IMR-90 (cell line): ENCODE data around the gene TPM4. TPM values are rescaled to one million over a fixed set of nuclear protein-coding genes. Genes with fewer than 3 reads are reported as not detected.
A peak's percentile ranks its signal among the peaks of the same experiment; 100 is the strongest.

Experiments
- ATAC-seq: fragments of 200-7000 bp; cut with Tn5 transposase; 2 replicates; pipeline ENCODE4 v1.9.1; 2020; ENCODE audit warnings: low read depth, mild to moderate bottlenecking, moderate library complexity
- BruUV-seq: library from RNA; stranded (reverse); fragments of 400-500 nt; replicated peaks from 2 replicates; lab custom pipeline; 2021; lab: Mats Ljungman, UMichigan
- CTCF ChIA-PET: fragments of 300-600 bp; formaldehyde crosslinking; extraction: SDS; loops from one replicate; lab custom pipeline; 2021; ENCODE audit warnings: antibody characterized with exemption; lab: Yijun Ruan, JAX
- POLR2A ChIA-PET: fragments of 300-600 bp; sonication (Branson Sonifier 250); formaldehyde crosslinking; loops from one replicate; lab custom pipeline; 2022; ENCODE audit warnings: antibody characterized with exemption; ENCODE audit not compliant: unreplicated experiment; lab: Charles Lee
- DNase-seq: peaks from one replicate; pipeline ENCODE4 v3.0.0; 2013
- H2AFZ ChIP-seq: replicated peaks from 2 replicates; pipeline ENCODE3; 2013; ENCODE audit warnings: low read length, mild to moderate bottlenecking; ENCODE audit not compliant: poor library complexity
- H2AK5ac ChIP-seq: 2 replicates; pipeline ENCODE4 v1.6.1; 2013; ENCODE audit warnings: low read depth, low read length, inconsistent platforms
- H2AK9ac ChIP-seq: replicated peaks from 2 replicates; pipeline ENCODE3; 2013; ENCODE audit warnings: mild to moderate bottlenecking, low read depth, low read length, moderate library complexity; ENCODE audit not compliant: poor library complexity
- H2BK120ac ChIP-seq: 2 replicates; pipeline ENCODE4 v1.6.1; 2013; ENCODE audit warnings: low read depth, low read length, inconsistent platforms
- H2BK15ac ChIP-seq: 3 replicates; pipeline ENCODE4 v1.6.1; 2013; ENCODE audit warnings: low read depth, low read length, inconsistent platforms
- H2BK20ac ChIP-seq: 2 replicates; pipeline ENCODE4 v1.6.1; 2013; ENCODE audit warnings: low read depth, mild to moderate bottlenecking, inconsistent platforms, low read length, moderate library complexity
- H2BK5ac ChIP-seq: 2 replicates; pipeline ENCODE4 v1.6.1; 2013; ENCODE audit warnings: mild to moderate bottlenecking, low read depth, low read length, inconsistent platforms; ENCODE audit not compliant: poor library complexity, severe bottlenecking
- H3K14ac ChIP-seq: replicated peaks from 2 replicates; pipeline ENCODE4 v1.6.1; 2013; ENCODE audit warnings: low read depth, low read length, inconsistent platforms
- H3K18ac ChIP-seq: 2 replicates; pipeline ENCODE4 v1.6.1; 2013; ENCODE audit warnings: low read depth, low read length, control low read depth
- H3K23ac ChIP-seq: 2 replicates; pipeline ENCODE4 v1.6.1; 2013; ENCODE audit warnings: low read depth, low read length, inconsistent platforms
- H3K27ac ChIP-seq: 2 replicates; pipeline ENCODE4 v1.5.1; 2013; ENCODE audit warnings: mild to moderate bottlenecking, control low read depth, low read length; ENCODE audit not compliant: insufficient read depth
- H3K27me3 ChIP-seq: 2 replicates; pipeline ENCODE4 v1.6.1; 2013; ENCODE audit warnings: low read length; ENCODE audit not compliant: control insufficient read depth, insufficient read depth
- H3K36me3 ChIP-seq: 2 replicates; pipeline ENCODE4 v1.6.1; 2013; ENCODE audit warnings: low read length, mixed read lengths; ENCODE audit not compliant: control insufficient read depth, insufficient read depth
- H3K4ac ChIP-seq: 2 replicates; pipeline ENCODE4 v1.6.1; 2013; ENCODE audit warnings: low read depth, low read length, inconsistent platforms
- H3K4me1 ChIP-seq: 2 replicates; pipeline ENCODE4 v1.6.1; 2013; ENCODE audit warnings: low read length, mixed read lengths; ENCODE audit not compliant: control insufficient read depth, insufficient read depth
- H3K4me2 ChIP-seq: 2 replicates; pipeline ENCODE4 v1.6.1; 2013; ENCODE audit warnings: low read depth, mild to moderate bottlenecking, control low read depth, low read length, moderate library complexity
- H3K4me3 ChIP-seq: 2 replicates; pipeline ENCODE4 v1.5.1; 2013; ENCODE audit warnings: low read depth, mild to moderate bottlenecking, control low read depth, low read length, moderate library complexity; ENCODE audit not compliant: insufficient read depth
- H3K56ac ChIP-seq: 2 replicates; pipeline ENCODE4 v1.6.1; 2013; ENCODE audit warnings: low read length, inconsistent platforms; ENCODE audit not compliant: insufficient read depth; ENCODE audit errors: extremely low read depth
- H3K79me1 ChIP-seq, 2 experiments: 2 replicates each; pipeline ENCODE4 v1.6.1; 2013; ENCODE audit warnings: low read length in 2 of 2, inconsistent platforms in 1 of 2, low read depth in 1 of 2
- H3K9ac ChIP-seq: 2 replicates; pipeline ENCODE4 v1.6.1; 2013; ENCODE audit warnings: low read depth, low read length, control low read depth
- H3K9me1 ChIP-seq: 2 replicates; pipeline ENCODE4 v1.6.1; 2013; ENCODE audit warnings: low read length, inconsistent platforms; ENCODE audit not compliant: insufficient read depth
- H3K9me3 ChIP-seq: 2 replicates; pipeline ENCODE4 v1.6.1; 2013; ENCODE audit warnings: low read length; ENCODE audit not compliant: control insufficient read depth, insufficient read depth
- H4K20me1 ChIP-seq: 2 replicates; pipeline ENCODE4 v1.6.1; 2013; ENCODE audit warnings: low read length, inconsistent platforms; ENCODE audit not compliant: insufficient read depth
- H4K5ac ChIP-seq: 2 replicates; pipeline ENCODE4 v1.6.1; 2013; ENCODE audit warnings: mild to moderate bottlenecking, low read depth, low read length, control low read depth
- H4K8ac ChIP-seq, 2 experiments: 2 replicates each; pipeline ENCODE4 v1.6.1; 2013; ENCODE audit warnings: low read depth in 2 of 2, low read length in 2 of 2, control low read depth in 1 of 2, inconsistent platforms in 1 of 2
- H4K91ac ChIP-seq: 2 replicates; pipeline ENCODE4 v1.6.1; 2013; ENCODE audit warnings: low read depth, low read length, inconsistent platforms; ENCODE audit not compliant: insufficient read depth
- BHLHE40 ChIP-seq: fragments of 150-350 bp; IDR thresholded peaks from 2 replicates; pipeline ENCODE4 v1.6.1; 2016; ENCODE audit warnings: mild to moderate bottlenecking, low read depth, low read length
- CEBPB ChIP-seq: IDR thresholded peaks from 2 replicates; pipeline ENCODE4 v1.6.1; 2012; ENCODE audit warnings: low read depth, low read length, improper control_type of control experiment
- CHD1 ChIP-seq: IDR thresholded peaks from 2 replicates; pipeline ENCODE4 v1.6.1; 2012; ENCODE audit warnings: low read depth, low read length, improper control_type of control experiment
- CTCF ChIP-seq: conservative IDR thresholded peaks from 2 replicates; pipeline ENCODE4 v1.5.1; 2012; ENCODE audit warnings: mild to moderate bottlenecking, low read depth, low read length, improper control_type of control experiment
- ELK1 ChIP-seq: fragments of 150-350 bp; IDR thresholded peaks from 2 replicates; pipeline ENCODE4 v1.6.1; 2016; ENCODE audit warnings: low read depth, mild to moderate bottlenecking, low read length, moderate library complexity, borderline replicate concordance
- FOS ChIP-seq: fragments of 150-350 bp; IDR thresholded peaks from 2 replicates; pipeline ENCODE4 v1.6.1; 2016; ENCODE audit warnings: low read depth, low read length
- MAFK ChIP-seq: IDR thresholded peaks from 2 replicates; pipeline ENCODE4 v1.6.1; 2012; ENCODE audit warnings: low read depth, low read length, improper control_type of control experiment
- MAZ ChIP-seq: IDR thresholded peaks from 2 replicates; pipeline ENCODE4 v1.6.1; 2012; ENCODE audit warnings: low read depth, mild to moderate bottlenecking, low read length, improper control_type of control experiment, moderate library complexity, borderline replicate concordance
- MXI1 ChIP-seq: IDR thresholded peaks from 2 replicates; pipeline ENCODE4 v1.6.1; 2012; ENCODE audit warnings: low read depth, mild to moderate bottlenecking, low read length, moderate library complexity, borderline replicate concordance
- NFE2L2 ChIP-seq: fragments of 150-350 bp; IDR thresholded peaks from 2 replicates; pipeline ENCODE4 v1.6.1; 2016; ENCODE audit warnings: low read depth, mild to moderate bottlenecking, low read length
- POLR2A ChIP-seq: IDR thresholded peaks from 2 replicates; pipeline ENCODE4 v1.6.1; 2012; ENCODE audit warnings: mild to moderate bottlenecking, low read depth, low read length
- RAD21 ChIP-seq: IDR thresholded peaks from 2 replicates; pipeline ENCODE4 v1.6.1; 2012; ENCODE audit warnings: low read length, improper control_type of control experiment
- RCOR1 ChIP-seq: IDR thresholded peaks from 2 replicates; pipeline ENCODE4 v1.6.1; 2012; ENCODE audit warnings: mild to moderate bottlenecking, low read length, improper control_type of control experiment; ENCODE audit not compliant: insufficient replicate concordance
- RFX5 ChIP-seq: IDR thresholded peaks from 2 replicates; pipeline ENCODE4 v1.8.0; 2012; ENCODE audit warnings: low read depth, mild to moderate bottlenecking, low read length, moderate library complexity
- SMC3 ChIP-seq: fragments of 150-350 bp; IDR thresholded peaks from 2 replicates; pipeline ENCODE4 v1.6.1; 2016; ENCODE audit warnings: low read depth, mild to moderate bottlenecking, antibody characterized with exemption, low read length, moderate library complexity
- USF2 ChIP-seq: fragments of 150-350 bp; IDR thresholded peaks from 2 replicates; pipeline ENCODE4 v1.6.1; 2017; ENCODE audit warnings: mild to moderate bottlenecking, antibody characterized with exemption, low read length, low read depth
- WGBS, 2 experiments: methylation state at CpG; one replicate each; pipeline versions ENCODE4 v1.1.5 to v1.1.7; 2013; ENCODE audit warnings: missing lambda C conversion rate in 2 of 2; ENCODE audit not compliant: insufficient read length in 1 of 2; ENCODE audit errors: extremely low coverage in 2 of 2; 5-methylcytosine and 5-hydroxymethylcytosine counted together
- dilution Hi-C: fragments of 300-500 bp; cut with HindIII; formaldehyde crosslinking; loops from one replicate; pipeline ENCODE4 v1.14.3; 2018; ENCODE audit warnings: low sequenced_read_pairs; ENCODE audit not compliant: unreplicated experiment
- in situ Hi-C: fragments of 300-500 bp; cut with MboI; formaldehyde crosslinking; loops from 3 replicates; pipeline ENCODE4 v1.14.3; 2019; ENCODE audit warnings: low sequenced_read_pairs, inconsistent platforms, mixed read lengths
- intact Hi-C: fragments of 100-400 bp; cut with micrococcal nuclease; formaldehyde crosslinking; loops from 2 replicates; pipeline ENCODE4 v1.10.0; 2022
- polyA plus RNA-seq, 3 experiments: library from polyadenylated mRNA; depleted of rRNA; stranded (reverse); fragments of >200 nt; gene quantifications; 2 replicates each; pipeline ENCODE4 v1.2.3, GENCODE V29; 2012; ENCODE audit warnings: low replicate concordance in 1 of 3
- total RNA-seq: library from RNA; depleted of rRNA; stranded (reverse); fragments of >200 nt; gene quantifications from 2 replicates; pipeline ENCODE4 v1.2.3, GENCODE V29; 2012

TPM4 gene
- total and polyA plus RNA-seq, 2 of the 4 experiments (the other 2 are of a cell fraction), result 1,075 to 1,160 TPM

- Histone ChIP-seq H3K4ac (no peak overlapping the region), H3K9ac (no peak overlapping the region), H3K9me3 (no peaks in the 10 kb centered on the region), H3K14ac (no peak overlapping the region), H2BK120ac (no peak overlapping the region), H3K18ac (no peak overlapping the region), H3K27me3 (no peaks in the 10 kb centered on the region), H3K23ac (no peak overlapping the region), H3K27ac (no peak overlapping the region), H2BK5ac (no peak overlapping the region), H2AFZ (peak overlapping the region; percentile 1), H4K8ac (no peak overlapping the region), H3K4me1 (peaks cover 2% of the 10 kb centered on the region), H2AK5ac (no peak overlapping the region), H3K4me3 (no peak overlapping the region), H3K4me2 (no peak overlapping the region), H2AK9ac (peak overlapping the region; percentile 81), H3K56ac (no peak overlapping the region), H2BK15ac (no peak overlapping the region), H3K36me3 (no peaks in the 10 kb centered on the region), H3K9me1 (no peaks in the 10 kb centered on the region), H3K79me1 (no peaks in the 10 kb centered on the region), H4K20me1 (no peaks in the 10 kb centered on the region), H4K5ac (no peak overlapping the region), H4K91ac (no peak overlapping the region), H2BK20ac (no peak overlapping the region)
- dilution Hi-C loops (no loop called here), in situ Hi-C loops (no loop called here), intact Hi-C loops (no loop called here)
- WGBS, 2 experiments, result 80% methylated on average over 1 of the region's 5 CpGs; no CpG with 5 or more reads in 1 of the 2 experiments
- no TSS peak for BruUV-seq
- ATAC-seq (no peak), DNase-seq (no peak)
- TF ChIP-seq CHD1 (no peak), RFX5 (no peak), POLR2A (no peak), MAZ (no peak), RAD21 (no peak), BHLHE40 (no peak), RCOR1 (no peak), FOS (no peak), MAFK (no peak), ELK1 (no peak), USF2 (no peak), CEBPB (no peak), MXI1 (no peak), NFE2L2 (no peak), SMC3 (no peak), CTCF (no peak)
- ChIA-PET POLR2A (interaction anchor here (0.5 kb wide), 1 partner anchor 38 kb away, joined by 3 read pairs; no protein-coding TSS in a partner anchor), CTCF (interaction anchor here (1.4 kb wide), 1 partner anchor 146 kb away, joined by 3 read pairs; the partner anchor contains the start of gene FAM32A)
Measured at GRCh38 chr19:16039545-16039944, 36.8 kb upstream of the TPM4 start.
